ENCODE results near the gene G6PC3.

DNA sequence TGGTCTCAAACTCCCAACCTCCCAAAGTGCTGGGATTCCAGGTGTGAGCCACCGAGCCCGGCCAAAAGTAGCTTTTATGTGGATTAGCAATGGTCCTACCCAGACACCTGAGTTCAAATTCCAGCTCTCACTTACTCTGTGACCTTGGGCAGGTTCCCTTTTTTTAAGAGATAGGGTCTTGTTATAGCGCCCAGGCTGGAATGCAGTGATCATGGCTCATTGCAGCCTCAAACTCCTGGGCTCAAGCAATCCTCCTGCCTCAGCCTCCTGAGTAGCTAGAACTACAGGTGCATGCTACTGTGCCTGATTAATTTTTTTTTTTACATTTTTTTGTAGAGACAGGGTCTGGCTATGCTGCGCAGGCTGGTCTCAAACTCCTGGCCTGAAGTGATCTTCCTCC is 36.3 kb downstream of the G6PC3 start:
- TF ChIP-seq CTCF (IDR thresholded peaks at IDR 0.05; ENCODE audit: insufficient read depth, low read length) = no peak
- TF ChIP-seq POLR2AphosphoS5 (IDR thresholded peaks at IDR 0.05; ENCODE audit: low read depth) = no peak
- TF ChIP-seq SPI1 (IDR thresholded peaks at IDR 0.05; ENCODE audit: borderline replicate concordance, low read depth) = no peak
